OCI-LY7 (cell line): ENCODE results near the gene MUC6. TPM values are rescaled to one million over a fixed set of nuclear protein-coding genes. Genes with fewer than 3 reads are reported as not detected.

Experiments used
- BruUV-seq: library from RNA; stranded (reverse); fragments of 400-500 nt; replicated peaks from 2 replicates; lab custom pipeline; 2021; lab: Mats Ljungman, UMichigan
- CTCF ChIA-PET: fragments of 300-600 bp; sonication (Branson Sonifier 250); formaldehyde crosslinking; loops from one replicate; lab custom pipeline; 2022; ENCODE audit warnings: antibody characterized with exemption; ENCODE audit not compliant: unreplicated experiment; lab: Charles Lee
- POLR2A ChIA-PET: fragments of 300-600 bp; sonication (Branson Sonifier 250); formaldehyde crosslinking; loops from one replicate; lab custom pipeline; 2022; ENCODE audit warnings: antibody characterized with exemption; lab: Charles Lee
- DNase-seq: peaks from one replicate; pipeline ENCODE4 v3.0.0-alpha.2; 2015; ENCODE audit warnings: low spot score
- H2AFZ ChIP-seq: fragments of 200-600 bp; sonication (generic), shearing (Covaris generic); 2 replicates; pipeline ENCODE4 v1.6.1; 2014; ENCODE audit warnings: mild to moderate bottlenecking, antibody characterized with exemption, low read length, moderate library complexity
- H3K27ac ChIP-seq: fragments of 200-600 bp; sonication (generic); 2 replicates; pipeline ENCODE4 v1.5.1; 2014; ENCODE audit warnings: mixed run types, low read depth, mild to moderate bottlenecking, moderate library complexity, low read length, inconsistent platforms; ENCODE audit not compliant: poor library complexity, severe bottlenecking
- H3K36me3 ChIP-seq: fragments of 200-600 bp; sonication (generic); 2 replicates; pipeline ENCODE4 v1.6.1; 2014; ENCODE audit warnings: mild to moderate bottlenecking, antibody characterized with exemption, low read length, moderate library complexity, mixed read lengths; ENCODE audit not compliant: insufficient read depth
- H3K4me1 ChIP-seq: fragments of 200-600 bp; sonication (generic); 2 replicates; pipeline ENCODE4 v1.5.1; 2014; ENCODE audit warnings: mild to moderate bottlenecking, low read length; ENCODE audit not compliant: insufficient read depth, poor library complexity, severe bottlenecking
- H3K4me2 ChIP-seq: fragments of 200-600 bp; sonication (generic); 2 replicates; pipeline ENCODE4 v1.6.1; 2014; ENCODE audit warnings: mild to moderate bottlenecking, low read length
- H3K4me3 ChIP-seq: fragments of 200-600 bp; sonication (generic); 2 replicates; pipeline ENCODE4 v1.5.1; 2014; ENCODE audit warnings: mild to moderate bottlenecking, low read depth, low read length; ENCODE audit not compliant: poor library complexity, severe bottlenecking
- H3K79me2 ChIP-seq: fragments of 200-600 bp; sonication (generic); 2 replicates; pipeline ENCODE4 v1.6.1; 2016; ENCODE audit warnings: low read depth, mild to moderate bottlenecking, low read length, moderate library complexity, mixed read lengths; ENCODE audit not compliant: insufficient read depth
- H3K9me2 ChIP-seq: fragments of 200-600 bp; sonication (generic); 2 replicates; pipeline ENCODE4 v1.6.1; 2016; ENCODE audit warnings: mild to moderate bottlenecking, low read length, mixed read lengths; ENCODE audit not compliant: insufficient read depth
- H3K9me3 ChIP-seq: fragments of 200-600 bp; sonication (generic); 2 replicates; pipeline ENCODE4 v1.6.1; 2014; ENCODE audit warnings: mild to moderate bottlenecking, mixed run types, low read length, mixed read lengths
- H4K20me1 ChIP-seq: fragments of 200-600 bp; sonication (generic); 2 replicates; pipeline ENCODE4 v1.6.1; 2014; ENCODE audit warnings: mild to moderate bottlenecking, antibody characterized with exemption, low read length, moderate library complexity, mixed read lengths; ENCODE audit not compliant: insufficient read depth
- CTCF ChIP-seq: fragments of 200-600 bp; sonication (generic); conservative IDR thresholded peaks from 2 replicates; pipeline ENCODE4 v1.5.1; 2014; ENCODE audit warnings: mild to moderate bottlenecking, antibody characterized with exemption, low read length, moderate library complexity, mixed read lengths
- EZH2phosphoT487 ChIP-seq: fragments of 200-600 bp; sonication (generic); IDR thresholded peaks from 2 replicates; pipeline ENCODE4 v1.6.1; 2018; ENCODE audit warnings: low read depth, borderline replicate concordance, mild to moderate bottlenecking, mixed run types, antibody characterized with exemption, low read length, moderate library complexity, mixed read lengths
- intact Hi-C: fragments of 100-400 bp; cut with micrococcal nuclease; formaldehyde crosslinking; loops from one replicate; pipeline ENCODE4 v1.10.0; 2022; ENCODE audit not compliant: unreplicated experiment
- total RNA-seq, 2 experiments: library from RNA; depleted of rRNA in 1 of 2; stranded (reverse); fragments of >200 nt in 1 of 2; shearing (Covaris generic) in 1 of 2; gene quantifications; 2 replicates each; pipeline ENCODE4 v1.2.3, GENCODE V29; 2014 to 2022

Gene MUC6
- total RNA-seq, 2 experiments from 2014 or later, result not detected

- ChIA-PET POLR2A (no interaction called here), CTCF (no interaction called here)
- H3K4me1 ChIP-seq, result no peaks in the 10 kb centered on the region
- H3K9me2 ChIP-seq, result no peaks in the 10 kb centered on the region
- no peak overlapping the region for H2AFZ ChIP-seq
- H3K4me2 ChIP-seq, result no peak overlapping the region
- no peak overlapping the region for H3K4me3 ChIP-seq
- no peak for DNase-seq
- TF ChIP-seq CTCF (no peak), EZH2phosphoT487 (no peak)
- H3K27ac ChIP-seq, result no peak overlapping the region
- intact Hi-C loops, result no loop called here
- H3K9me3 ChIP-seq, result no peaks in the 10 kb centered on the region
- H3K36me3 ChIP-seq, result no peaks in the 10 kb centered on the region
- H4K20me1 ChIP-seq, result no peaks in the 10 kb centered on the region
- no TSS peak for BruUV-seq
- no peaks in the 10 kb centered on the region for H3K79me2 ChIP-seq
These were observed 48.3 kb upstream of the MUC6 start for GRCh38 chr11:1084561-1085439.

- H3K4me2 ChIP-seq, result no peak overlapping the region
- TF ChIP-seq CTCF, result no peak
- TF ChIP-seq EZH2phosphoT487, result no peak
- H4K20me1 ChIP-seq, result no peaks in the 10 kb centered on the region
- no peaks in the 10 kb centered on the region for H3K9me2 ChIP-seq
- no peak overlapping the region for H3K4me3 ChIP-seq
- intact Hi-C loops, result no loop called here
- H2AFZ ChIP-seq, result no peak overlapping the region
- ChIA-PET CTCF (no interaction called here), POLR2A (interaction anchor here (0.5 kb wide), 1 partner anchor 54 kb away, joined by 5 read pairs; no protein-coding TSS in a partner anchor)
- DNase-seq, result no peak
- BruUV-seq, result no TSS peak
- no peaks in the 10 kb centered on the region for H3K9me3 ChIP-seq
- H3K4me1 ChIP-seq, result no peaks in the 10 kb centered on the region
- no peaks in the 10 kb centered on the region for H3K36me3 ChIP-seq
- H3K27ac ChIP-seq, result no peak overlapping the region
- H3K79me2 ChIP-seq, result no peaks in the 10 kb centered on the region
These were observed 47.4 kb upstream of the MUC6 start for GRCh38 chr11:1083621-1084551.
